Measurements from ENCODE around the gene EDNRB. TPM values are rescaled to one million over a fixed set of nuclear protein-coding genes. Genes with fewer than 3 reads are reported as not detected.

Gene EDNRB
- total RNA-seq, 1 experiment from 2014 or later, result 0.13 TPM

DNA sequence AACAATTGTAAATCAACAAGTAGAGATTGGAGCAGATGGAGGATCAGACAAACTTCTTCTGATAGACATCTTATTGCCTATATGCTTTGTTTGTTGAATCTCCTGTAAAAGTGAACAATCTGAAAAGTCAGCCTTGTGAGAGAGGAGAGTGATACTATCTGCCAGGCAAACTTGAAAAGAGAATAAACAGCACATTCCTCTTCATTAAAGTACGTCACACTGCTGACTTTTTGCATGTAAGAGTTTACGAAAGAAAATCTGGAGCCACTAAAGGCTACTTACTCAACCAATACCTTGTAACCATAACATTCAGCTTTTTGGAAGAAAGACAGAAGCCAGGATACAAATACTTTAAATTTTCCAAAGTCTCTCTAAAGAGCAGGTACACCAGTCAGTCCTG, 42.5 kb downstream of the EDNRB start:
- BruUV-seq (replicated peaks), result no TSS peak
- no peaks in the 10 kb centered on the region for H3K36me3 ChIP-seq (ENCODE audit: insufficient read depth, low read length, poor library complexity, severe bottlenecking)
- intact Hi-C loops (cut with micrococcal nuclease; ENCODE audit: unreplicated experiment), result no loop called here
- H3K4me1 ChIP-seq (ENCODE audit: insufficient read depth, low read length, poor library complexity, severe bottlenecking), result no peaks in the 10 kb centered on the region
- H3K27me3 ChIP-seq (replicated peaks; ENCODE audit: insufficient read depth, low read depth, low read length, poor library complexity), result no peaks in the 10 kb centered on the region
- POLR2A ChIA-PET (ENCODE audit: low non-redundant PET), result no interaction called here
- H3K27ac ChIP-seq (ENCODE audit: low read depth, low read length, poor library complexity, severe bottlenecking), result no peak overlapping the region
- no peaks in the 10 kb centered on the region for H3K9me3 ChIP-seq (ENCODE audit: low read depth, low read length, poor library complexity, severe bottlenecking)
- DNase-seq (ENCODE audit: low spot score), result no peak
- no peak for TF ChIP-seq EZH2 (IDR thresholded peaks at IDR 0.05; ENCODE audit: borderline replicate concordance, low read depth, low read length, poor library complexity, severe bottlenecking)
- TF ChIP-seq, protein P1, sequence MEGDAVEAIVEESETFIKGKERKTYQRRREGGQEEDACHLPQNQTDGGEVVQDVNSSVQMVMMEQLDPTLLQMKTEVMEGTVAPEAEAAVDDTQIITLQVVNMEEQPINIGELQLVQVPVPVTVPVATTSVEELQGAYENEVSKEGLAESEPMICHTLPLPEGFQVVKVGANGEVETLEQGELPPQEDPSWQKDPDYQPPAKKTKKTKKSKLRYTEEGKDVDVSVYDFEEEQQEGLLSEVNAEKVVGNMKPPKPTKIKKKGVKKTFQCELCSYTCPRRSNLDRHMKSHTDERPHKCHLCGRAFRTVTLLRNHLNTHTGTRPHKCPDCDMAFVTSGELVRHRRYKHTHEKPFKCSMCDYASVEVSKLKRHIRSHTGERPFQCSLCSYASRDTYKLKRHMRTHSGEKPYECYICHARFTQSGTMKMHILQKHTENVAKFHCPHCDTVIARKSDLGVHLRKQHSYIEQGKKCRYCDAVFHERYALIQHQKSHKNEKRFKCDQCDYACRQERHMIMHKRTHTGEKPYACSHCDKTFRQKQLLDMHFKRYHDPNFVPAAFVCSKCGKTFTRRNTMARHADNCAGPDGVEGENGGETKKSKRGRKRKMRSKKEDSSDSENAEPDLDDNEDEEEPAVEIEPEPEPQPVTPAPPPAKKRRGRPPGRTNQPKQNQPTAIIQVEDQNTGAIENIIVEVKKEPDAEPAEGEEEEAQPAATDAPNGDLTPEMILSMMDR (conservative IDR thresholded peaks at IDR 0.05; ENCODE audit: low read depth, low read length), result no peak
- H3K4me3 ChIP-seq (ENCODE audit: low read depth, low read length, poor library complexity, severe bottlenecking), result no peak overlapping the region
- CTCF ChIA-PET, result no interaction called here

- ChIA-PET CTCF (no interaction called here), POLR2A (ENCODE audit: low non-redundant PET) (no interaction called here)
- Histone ChIP-seq H3K27ac (ENCODE audit: low read depth, low read length, poor library complexity, severe bottlenecking) (no peak overlapping the region), H3K4me3 (ENCODE audit: low read depth, low read length, poor library complexity, severe bottlenecking) (no peak overlapping the region), H3K9me3 (ENCODE audit: low read depth, low read length, poor library complexity, severe bottlenecking) (no peaks in the 10 kb centered on the region), H3K36me3 (ENCODE audit: insufficient read depth, low read length, poor library complexity, severe bottlenecking) (no peaks in the 10 kb centered on the region), H3K4me1 (ENCODE audit: insufficient read depth, low read length, poor library complexity, severe bottlenecking) (no peaks in the 10 kb centered on the region), H3K27me3 (replicated peaks; ENCODE audit: insufficient read depth, low read depth, low read length, poor library complexity) (no peaks in the 10 kb centered on the region)
- BruUV-seq (replicated peaks), result no TSS peak
- DNase-seq (ENCODE audit: low spot score), result no peak
- no peak for TF ChIP-seq EZH2 (IDR thresholded peaks at IDR 0.05; ENCODE audit: borderline replicate concordance, low read depth, low read length, poor library complexity, severe bottlenecking)
- TF ChIP-seq, protein P1 (conservative IDR thresholded peaks at IDR 0.05; ENCODE audit: low read depth, low read length), result no peak
- intact Hi-C loops (cut with micrococcal nuclease; ENCODE audit: unreplicated experiment), result no loop called here
These were observed 44.2 kb downstream of the EDNRB start for GRCh38 chr13:77874406-77874805.

GRCh38 chr13:77872995-77873394, 45.6 kb downstream of the EDNRB start:
- Histone ChIP-seq H3K27me3 (replicated peaks; ENCODE audit: insufficient read depth, low read depth, low read length, poor library complexity) (no peaks in the 10 kb centered on the region), H3K9me3 (ENCODE audit: low read depth, low read length, poor library complexity, severe bottlenecking) (no peaks in the 10 kb centered on the region), H3K4me1 (ENCODE audit: insufficient read depth, low read length, poor library complexity, severe bottlenecking) (no peaks in the 10 kb centered on the region), H3K36me3 (ENCODE audit: insufficient read depth, low read length, poor library complexity, severe bottlenecking) (no peaks in the 10 kb centered on the region), H3K4me3 (ENCODE audit: low read depth, low read length, poor library complexity, severe bottlenecking) (no peak overlapping the region), H3K27ac (ENCODE audit: low read depth, low read length, poor library complexity, severe bottlenecking) (no peak overlapping the region)
- intact Hi-C loops (cut with micrococcal nuclease; ENCODE audit: unreplicated experiment), result no loop called here
- DNase-seq (ENCODE audit: low spot score), result no peak
- TF ChIP-seq, protein P1 (conservative IDR thresholded peaks at IDR 0.05; ENCODE audit: low read depth, low read length), result no peak
- no peak for TF ChIP-seq EZH2 (IDR thresholded peaks at IDR 0.05; ENCODE audit: borderline replicate concordance, low read depth, low read length, poor library complexity, severe bottlenecking)
- ChIA-PET CTCF (no interaction called here), POLR2A (ENCODE audit: low non-redundant PET) (no interaction called here)
- BruUV-seq (replicated peaks), result no TSS peak

All from A673 (cell line).